Esophagus squamous epithelium (tissue), 5 donors: ENCODE measurements around the gene GAMT. TPM values are rescaled to one million over a fixed set of nuclear protein-coding genes. Genes with fewer than 3 reads are reported as not detected.

Source experiments
- DNase-seq: peaks from one replicate; lab custom pipeline; 2025; lab: John Stamatoyannopoulos, UW
- H3K27ac ChIP-seq, 4 donors: fragments of 200-600 bp; sonication (generic); one replicate each; pipeline ENCODE4 v1.5.1; 2016 to 2019; ENCODE audit warnings: mild to moderate bottlenecking in 1 of 4
- H3K27me3 ChIP-seq, 4 donors: fragments of 200-600 bp; sonication (generic); 1 replicate in 3 of 4; 2 replicates in 1 of 4; pipeline versions ENCODE4 v1.5.1 to v1.6.0; 2017 to 2021; ENCODE audit warnings: antibody characterized with exemption in 1 of 4
- H3K36me3 ChIP-seq, 3 donors: fragments of 200-600 bp; sonication (generic); one replicate each; pipeline ENCODE4 v1.5.1; 2016 to 2019
- H3K4me1 ChIP-seq, 3 donors: fragments of 200-600 bp; sonication (generic); one replicate each; pipeline ENCODE4 v1.5.1; 2017 to 2019
- H3K4me3 ChIP-seq, 4 donors: fragments of 200-600 bp; sonication (generic); 1 replicate in 3 of 4; 2 replicates in 1 of 4; pipeline ENCODE4 v1.5.1; 2016 to 2019; ENCODE audit warnings: mild to moderate bottlenecking in 2 of 4, moderate library complexity in 1 of 4
- H3K9me3 ChIP-seq, 3 donors: fragments of 200-600 bp; sonication (generic); one replicate each; pipeline ENCODE4 v1.5.1; 2016 to 2019
- CTCF ChIP-seq, 6 experiments: fragments of 450-650 bp in 4 of 6; fragments of 200-600 bp in 2 of 6; sonication (generic) in 2 of 6; IDR thresholded peaks; one replicate each; pipeline ENCODE4 v1.5.1; 2016 to 2019; ENCODE audit warnings: antibody characterized with exemption in 6 of 6, mild to moderate bottlenecking in 4 of 6, moderate library complexity in 4 of 6
- POLR2A ChIP-seq, 4 donors: fragments of 450-650 bp; IDR thresholded peaks; one replicate each; pipeline ENCODE4 v1.6.1; 2017; ENCODE audit warnings: antibody characterized with exemption in 4 of 4, mild to moderate bottlenecking in 4 of 4, moderate library complexity in 3 of 4
- WGBS, 2 donors: methylation state at CpG; one replicate each; pipeline ENCODE4 v1.1.5; 2018; 5-methylcytosine and 5-hydroxymethylcytosine counted together
- intact Hi-C: fragments of 100-400 bp; cut with DNase I; formaldehyde crosslinking; loops from one replicate; pipeline ENCODE4 v1.15.0; 2022
- total RNA-seq, 4 donors: library from RNA; depleted of rRNA; stranded (reverse); fragments of >200 nt; gene quantifications; one replicate each; pipeline ENCODE4 v1.1.0, GENCODE V29; 2016
- donor health status: DM: yes; HTN: yes; CAD: no.

Gene GAMT
- total RNA-seq, 4 donors from 2014 or later = 2.4 to 40.0 (median 13.1) TPM

DNA sequence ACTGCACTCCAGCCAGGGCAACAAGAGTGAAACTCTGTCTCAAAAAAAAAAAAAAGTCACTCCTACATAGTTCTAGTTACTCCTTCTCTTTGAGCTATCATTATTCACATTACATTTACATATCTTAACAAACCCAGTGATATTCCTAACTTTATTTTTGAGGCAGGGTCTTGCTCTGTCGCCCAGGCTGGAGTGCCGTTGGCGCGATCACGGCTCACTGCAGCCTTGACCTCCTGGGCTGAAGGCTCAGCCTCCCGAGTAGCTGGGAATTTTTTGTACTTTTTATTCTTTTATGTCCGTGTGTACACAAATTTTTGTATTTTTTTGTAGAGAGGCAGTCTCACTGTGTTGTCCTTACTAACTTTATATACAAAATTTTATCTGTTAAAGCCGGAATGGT lies 36.3 kb upstream of the GAMT start:
- Histone ChIP-seq H3K9me3 (no peaks in the 10 kb centered on the region), H3K27me3 (no peaks in the 10 kb centered on the region), H3K27ac (peak overlapping the region in 3 of 4 donors; percentile 86 to 91 (median 87)), H3K36me3 (peaks cover 44 to 72% (median 47%) of the 10 kb centered on the region in 3 donors), H3K4me1 (peaks cover 26 to 46% (median 27%) of the 10 kb centered on the region in 3 donors), H3K4me3 (peak overlapping the region in 3 of 4 donors; percentile 67 to 95 (median 86))
- intact Hi-C loops = no loop called here
- TF ChIP-seq CTCF (IDR thresholded peaks at IDR 0.05) (no peak), POLR2A (IDR thresholded peaks at IDR 0.05) (no peak)
- no peak for DNase-seq
- WGBS, 2 donors = 52 to 59% methylated on average over 8 of the region's 8 CpGs

GRCh38 chr19:1435378-1435989 lies 34.1 kb upstream of the GAMT start:
- Histone ChIP-seq H3K36me3 (peaks cover 41 to 72% (median 42%) of the 10 kb centered on the region in 3 donors), H3K4me1 (peaks cover 19 to 35% (median 20%) of the 10 kb centered on the region in 3 donors), H3K27ac (no peak overlapping the region), H3K4me3 (no peak overlapping the region), H3K27me3 (no peaks in the 10 kb centered on the region), H3K9me3 (no peaks in the 10 kb centered on the region)
- intact Hi-C loops = no loop called here
- TF ChIP-seq POLR2A (IDR thresholded peaks at IDR 0.05) = no peak
- no peak for TF ChIP-seq CTCF (IDR thresholded peaks at IDR 0.05)
- no peak for DNase-seq
- WGBS, 2 donors = 85 to 100% methylated on average over 1 to 18 of the region's 21 CpGs

- Histone ChIP-seq H3K36me3 (peaks cover 32 to 72% (median 44%) of the 10 kb centered on the region in 3 donors), H3K4me1 (peaks cover 11 to 29% (median 12%) of the 10 kb centered on the region in 3 donors), H3K27me3 (no peaks in the 10 kb centered on the region), H3K9me3 (no peaks in the 10 kb centered on the region), H3K4me3 (no peak overlapping the region), H3K27ac (no peak overlapping the region)
- intact Hi-C loops = no loop called here
- TF ChIP-seq CTCF (IDR thresholded peaks at IDR 0.05) = no peak
- TF ChIP-seq POLR2A (IDR thresholded peaks at IDR 0.05) = no peak
- 67 to 80% methylated on average over 9 to 12 of the region's 39 CpGs for WGBS, 2 donors
- no peak for DNase-seq
Observed at GRCh38 chr19:1434577-1435060, 33.3 kb upstream of the GAMT start.

GRCh38 chr19:1434040-1434366 lies 32.7 kb upstream of the GAMT start:
- no peaks in the 10 kb centered on the region for H3K27me3 ChIP-seq
- intact Hi-C loops = no loop called here
- 88% methylated on average over 4 of the region's 17 CpGs; no CpG with 5 or more reads in 1 of the 2 donors for whole genome bisulfite sequencing, 2 donors
- TF ChIP-seq CTCF (IDR thresholded peaks at IDR 0.05) (no peak), POLR2A (IDR thresholded peaks at IDR 0.05) (no peak)
- H3K36me3 ChIP-seq = peaks cover 29 to 75% (median 50%) of the 10 kb centered on the region in 3 donors
- no peak overlapping the region for H3K27ac ChIP-seq
- H3K9me3 ChIP-seq = no peaks in the 10 kb centered on the region
- peaks cover 5 to 29% (median 6%) of the 10 kb centered on the region in 3 donors for H3K4me1 ChIP-seq
- no peak overlapping the region for H3K4me3 ChIP-seq
- no peak for DNase-seq
